HT-29 (cell line): ENCODE results near the gene MIPOL1. TPM values are rescaled to one million over a fixed set of nuclear protein-coding genes. Genes with fewer than 3 reads are reported as not detected.
A peak's percentile ranks its signal among the peaks of the same experiment; 100 is the strongest.
"Not testable (repeated sequence)": the region's sequence is repeated elsewhere in the genome, so short reads cannot be mapped to it uniquely, and the experiment has no call there.

Experiments
- DNase-seq: peaks from one replicate; pipeline ENCODE4 v3.0.0-alpha.2; 2015; ENCODE audit warnings: low spot score
- total RNA-seq: library from RNA; depleted of rRNA; stranded (reverse); fragments of >200 nt; shearing (Covaris generic); gene quantifications from 2 replicates; pipeline ENCODE4 v1.2.3, GENCODE V29; 2014

Gene MIPOL1
- total RNA-seq, 1 experiment from 2014 or later = 0.51 TPM

DNA sequence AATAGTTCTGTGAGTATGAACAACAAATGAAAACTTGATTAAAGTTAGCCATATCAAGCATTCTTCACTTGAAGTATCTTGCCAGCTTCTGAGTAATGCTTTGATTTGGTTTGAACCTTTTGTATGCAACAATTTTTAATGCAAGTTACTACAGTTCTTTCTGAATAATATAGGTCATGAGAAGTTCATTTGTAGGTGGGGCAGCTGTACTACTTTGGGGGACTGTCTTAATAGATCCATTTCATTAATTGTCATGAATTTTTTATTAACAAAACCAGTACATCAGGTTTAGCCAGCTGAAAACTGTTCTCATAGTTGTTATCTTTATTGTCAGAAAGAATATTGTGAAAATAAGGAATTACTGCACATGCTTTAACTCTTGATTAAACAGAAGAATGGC lies 254.6 kb downstream of the MIPOL1 start:
- peak; percentile 48 for DNase-seq

DNA sequence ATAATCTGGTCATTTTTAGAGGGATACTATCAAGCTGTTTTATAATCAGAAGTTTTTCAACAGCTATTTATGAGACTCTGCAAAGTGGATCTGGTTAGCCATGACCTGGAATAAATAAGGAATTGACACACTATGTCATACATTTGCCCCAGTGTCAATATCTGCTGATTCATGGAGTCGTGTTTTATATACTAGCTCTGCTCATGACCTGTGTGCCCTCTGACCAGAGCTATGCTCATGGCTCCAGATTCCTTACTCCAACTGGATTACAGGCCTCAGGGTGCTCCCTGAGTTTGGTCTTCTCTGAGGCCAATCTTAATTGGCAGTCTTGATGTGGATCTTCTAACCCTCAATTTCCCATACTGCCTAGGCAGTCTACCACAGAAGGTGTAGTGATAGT lies 256.2 kb downstream of the MIPOL1 start:
- no peak for DNase-seq

DNA sequence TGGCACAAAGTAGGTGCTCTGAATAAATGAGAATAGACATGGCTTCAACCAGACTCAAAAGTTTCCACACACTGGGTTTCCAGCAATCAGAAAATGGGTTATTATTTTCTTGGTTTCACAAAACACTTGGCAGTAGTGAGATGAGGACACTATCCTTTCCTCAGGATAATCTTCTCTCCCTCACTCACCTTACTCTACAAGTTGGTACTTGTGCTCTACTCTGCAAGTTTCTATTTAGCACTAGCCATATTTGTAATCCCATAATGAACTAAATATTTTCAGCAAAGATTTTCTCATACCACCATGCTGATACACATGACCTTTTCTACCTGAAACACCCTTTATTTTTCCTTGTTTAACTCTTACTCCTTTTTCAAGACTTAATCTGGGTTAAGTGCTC lies 259.6 kb downstream of the MIPOL1 start:
- no peak for DNase-seq

DNA sequence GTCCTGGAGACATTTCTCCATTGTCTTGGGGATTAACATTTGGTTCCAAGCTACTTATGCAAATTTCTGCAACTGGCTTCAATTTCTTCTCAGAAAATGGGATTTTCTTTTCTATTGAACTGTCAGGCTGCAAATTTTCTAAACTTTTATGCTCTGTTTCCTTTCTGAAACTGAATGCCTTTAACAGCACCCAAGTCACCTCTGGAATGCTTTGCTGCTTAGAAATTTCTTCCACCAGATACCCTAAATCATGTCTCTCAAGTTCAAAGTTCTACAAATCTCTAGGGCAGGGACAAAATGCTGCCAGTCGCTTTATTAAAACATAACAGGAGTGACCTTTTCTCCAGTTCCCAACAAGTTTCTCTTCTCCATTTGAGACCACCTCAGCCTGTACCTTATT lies 264.7 kb downstream of the MIPOL1 start:
- not testable (repeated sequence) for DNase-seq

DNA sequence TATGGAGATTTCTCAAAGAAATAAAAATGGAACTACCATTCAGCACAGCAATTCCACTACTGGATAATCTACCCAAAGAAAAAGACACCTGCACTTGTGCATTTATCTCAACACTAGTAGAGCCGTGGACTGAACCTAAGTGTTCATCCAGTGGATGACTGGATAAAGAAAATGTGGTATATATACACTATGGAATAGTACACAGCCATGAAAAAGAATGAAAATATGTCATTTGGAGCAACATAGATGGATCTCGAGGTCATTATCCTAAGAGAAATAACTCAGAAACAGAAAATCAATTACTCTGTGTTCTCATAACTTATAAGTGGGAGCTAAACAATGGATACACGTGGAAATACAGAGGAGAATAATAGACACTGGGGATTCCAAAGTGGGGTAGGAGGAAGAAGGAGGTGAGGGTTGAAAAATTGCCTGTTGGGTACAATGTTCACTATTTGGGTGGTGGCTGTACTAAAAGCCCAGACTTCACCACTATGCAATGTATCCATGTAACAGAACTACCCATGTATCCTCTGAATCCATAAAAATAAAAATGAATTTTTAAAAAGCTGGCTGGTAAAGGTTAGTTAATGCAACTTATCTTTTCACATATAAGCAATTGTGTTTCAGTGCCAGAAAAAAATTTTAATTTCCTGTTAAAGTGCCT lies 266.6 kb downstream of the MIPOL1 start:
- DNase-seq = no peak

- DNase-seq = peak; percentile 56
Observed at GRCh38 chr14:37466003-37466622, 268.4 kb downstream of the MIPOL1 start.

DNA sequence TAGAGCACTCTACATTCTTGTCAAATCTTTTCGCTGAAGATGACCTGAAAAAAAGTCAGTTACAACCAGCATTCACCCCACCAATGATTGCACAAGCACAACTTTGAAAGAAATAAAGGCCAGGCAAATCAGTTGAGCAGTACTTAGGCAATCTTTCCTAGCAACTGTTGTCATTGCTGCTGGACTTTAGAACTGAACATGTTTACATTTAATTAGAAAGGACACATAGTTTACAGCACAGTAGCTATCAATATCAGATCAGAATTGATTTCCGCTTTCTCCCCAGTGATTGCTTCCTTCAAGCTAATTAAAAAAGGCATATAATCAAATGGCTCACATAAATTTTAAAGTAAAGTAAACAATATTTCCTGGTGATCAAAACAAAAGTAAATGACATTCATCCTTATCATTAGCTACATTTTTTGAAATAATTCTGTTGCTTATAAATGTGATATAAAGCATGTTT lies 268.9 kb downstream of the MIPOL1 start:
- peak; percentile 76 for DNase-seq

DNA sequence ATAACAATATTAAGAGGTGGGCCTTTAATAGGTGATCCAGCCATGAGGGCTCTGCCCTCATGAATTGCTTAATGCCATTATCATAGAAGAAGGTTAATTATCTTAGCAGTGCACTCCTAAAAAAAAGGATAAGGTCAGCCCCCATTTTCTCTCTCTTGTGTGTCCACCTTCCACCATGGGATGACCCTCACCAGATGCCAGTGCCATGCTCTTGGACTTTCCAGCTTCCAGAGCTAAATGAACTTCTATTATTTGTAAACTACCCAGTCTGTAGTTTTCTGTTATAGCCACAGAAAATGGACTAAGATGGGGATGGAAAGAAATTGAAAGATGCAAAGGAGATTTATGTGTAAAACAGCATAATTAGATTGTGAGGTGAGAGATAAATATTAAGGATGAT lies 271.9 kb downstream of the MIPOL1 start:
- no peak for DNase-seq

- DNase-seq = no peak
Observed at GRCh38 chr14:37470251-37470650, 272.5 kb downstream of the MIPOL1 start.

DNA sequence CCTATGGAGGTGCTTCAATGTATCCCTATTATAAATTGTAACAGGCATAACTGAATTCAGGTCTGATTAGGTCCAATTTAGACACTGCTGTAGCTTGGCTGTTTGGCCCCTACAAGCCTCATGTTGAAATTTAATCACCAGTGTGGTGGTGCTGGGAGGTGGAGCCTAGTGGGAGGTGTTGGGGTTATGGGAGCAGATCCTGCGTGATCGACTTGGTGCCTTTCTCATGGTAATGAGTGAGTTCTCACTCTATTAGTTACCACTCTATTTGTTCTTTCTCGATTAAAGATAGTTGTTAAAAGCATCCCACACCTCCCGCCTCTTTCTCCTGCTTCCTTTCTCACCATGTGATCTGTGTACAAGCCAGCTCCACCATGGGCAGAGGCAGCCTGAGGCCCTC lies 275.2 kb downstream of the MIPOL1 start:
- no peak for DNase-seq

DNA sequence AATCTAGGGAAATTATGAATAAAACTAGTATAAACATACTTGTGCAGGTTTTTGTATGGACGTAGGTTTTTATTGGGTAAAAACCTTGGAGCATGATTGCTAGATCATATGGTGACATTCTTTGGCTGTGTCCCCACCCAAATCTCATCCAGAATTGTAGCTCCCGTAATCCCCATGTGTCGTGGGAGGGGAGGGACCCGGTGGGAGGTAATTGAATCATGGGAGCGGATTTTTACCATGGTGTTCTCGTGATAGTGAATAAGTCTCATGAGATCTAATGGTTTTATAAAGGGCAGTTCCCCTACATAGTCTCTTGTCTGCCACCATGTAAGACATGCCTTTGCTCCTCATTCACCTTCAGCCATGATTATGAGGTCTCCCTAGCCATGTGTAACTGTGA lies 276.5 kb downstream of the MIPOL1 start:
- DNase-seq = no peak

- DNase-seq = no peak
Observed at GRCh38 chr14:37480446-37481290, 282.9 kb downstream of the MIPOL1 start.

DNA sequence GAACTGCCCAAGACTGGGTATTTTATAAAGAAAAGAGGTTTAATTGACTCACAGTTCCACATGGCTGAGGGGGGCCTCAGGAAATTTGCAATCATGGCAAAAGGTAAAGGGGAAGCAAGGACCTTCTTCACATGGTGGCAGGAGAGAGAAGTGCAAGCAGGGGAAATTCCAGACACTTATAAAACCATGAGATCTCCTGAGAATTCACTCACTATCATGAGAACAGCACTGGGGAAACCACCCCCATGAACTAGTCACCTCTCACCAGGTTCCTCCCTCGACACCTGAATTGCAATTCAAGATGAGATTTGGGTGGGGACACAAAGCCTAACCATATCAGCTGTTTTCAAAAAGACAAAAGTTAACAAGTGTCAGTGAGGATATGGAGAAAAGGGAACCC lies 284.7 kb downstream of the MIPOL1 start:
- no peak for DNase-seq

DNA sequence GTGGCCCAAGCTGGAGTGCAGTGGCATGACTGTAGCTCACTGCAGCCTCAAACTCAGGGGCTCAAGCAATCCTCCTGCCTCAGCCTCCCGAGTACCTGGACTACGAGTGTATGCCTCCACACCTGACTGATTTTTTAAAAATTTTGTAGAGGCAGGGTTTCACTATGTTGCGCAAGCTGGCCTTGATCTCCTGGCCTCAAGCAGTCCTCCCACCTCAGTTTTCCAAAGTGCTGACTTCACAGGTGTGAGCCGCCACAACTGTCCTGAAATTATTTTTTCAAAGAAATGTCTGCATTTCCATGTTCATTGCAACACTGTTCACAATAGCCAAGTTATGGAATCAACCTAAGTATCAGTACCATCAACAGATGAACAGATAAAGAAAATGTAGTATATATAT lies 285.9 kb downstream of the MIPOL1 start:
- no peak for DNase-seq

DNA sequence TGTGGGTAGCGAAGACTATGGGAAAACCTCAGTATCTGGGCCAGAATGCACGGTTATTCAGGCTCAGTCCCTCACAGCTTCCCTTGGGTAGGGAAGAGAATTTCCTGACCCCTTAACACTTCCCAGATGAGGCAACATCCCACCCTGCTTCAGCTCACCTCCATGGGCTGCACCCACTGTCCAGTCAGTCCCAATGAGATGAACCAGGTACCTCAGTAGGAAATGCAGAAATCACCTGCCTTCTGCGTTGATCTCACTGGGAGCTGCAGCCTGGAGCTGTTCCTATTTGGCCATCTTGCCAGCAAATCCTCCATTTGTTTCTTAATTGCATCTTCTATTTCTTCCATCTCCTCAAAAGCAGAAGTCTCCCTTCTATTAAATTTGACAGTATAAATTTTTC lies 292.9 kb downstream of the MIPOL1 start:
- DNase-seq = no peak

DNA sequence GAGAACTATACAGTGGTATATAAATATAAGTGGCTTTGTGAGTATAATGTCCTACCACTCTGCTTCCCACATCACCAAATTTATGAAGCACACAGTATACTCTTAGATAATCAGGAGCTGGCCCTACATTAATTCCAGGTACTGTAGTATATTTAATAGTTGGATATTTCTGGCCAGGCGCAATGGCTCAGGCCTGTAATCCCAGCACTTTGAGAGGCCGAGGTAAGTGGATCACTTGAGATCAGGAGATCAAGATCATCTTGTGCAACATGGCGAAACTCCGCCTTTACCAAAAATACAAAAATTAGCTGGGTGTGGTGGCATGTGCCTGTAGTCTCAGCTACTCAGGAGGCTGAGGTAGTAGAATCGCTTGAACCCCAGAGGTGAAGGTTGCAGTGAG lies 293.3 kb downstream of the MIPOL1 start:
- no peak for DNase-seq

DNA sequence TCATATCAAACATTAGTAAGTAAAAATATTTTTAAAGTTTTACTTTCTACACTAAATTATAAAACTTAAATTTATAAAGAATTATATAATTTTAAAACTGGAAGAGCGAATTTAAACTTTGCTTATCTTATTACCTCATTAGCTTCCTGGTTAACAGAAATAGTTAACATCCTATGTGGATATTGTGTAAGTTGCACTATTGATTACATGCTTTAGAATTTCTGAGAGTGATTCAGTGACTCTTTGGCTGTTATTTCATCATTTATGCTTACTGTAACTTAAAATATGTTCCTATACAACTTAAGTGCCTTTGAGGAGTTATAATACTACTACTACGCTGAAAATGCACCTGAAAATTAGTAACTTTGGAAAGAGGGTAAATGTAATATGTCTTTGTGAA lies 295.9 kb downstream of the MIPOL1 start:
- DNase-seq = no peak

DNA sequence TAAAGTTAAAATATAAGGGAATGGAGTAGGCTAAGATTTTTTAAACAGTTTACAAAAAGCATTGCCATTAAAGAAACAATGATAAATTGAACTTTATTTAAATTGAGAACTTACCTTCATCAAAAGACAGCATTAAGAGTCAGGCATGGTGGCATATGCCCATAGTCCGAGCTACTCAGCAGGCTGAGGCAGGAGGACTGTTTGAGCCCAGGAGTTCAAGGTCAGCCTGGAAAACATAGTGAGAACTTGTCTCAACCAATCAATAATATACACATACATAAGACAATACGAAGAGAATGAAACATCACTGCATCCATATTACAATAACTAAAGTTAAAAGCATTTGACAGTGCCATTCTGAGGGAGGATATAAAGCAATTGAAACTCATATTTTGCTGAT lies 299.7 kb downstream of the MIPOL1 start:
- DNase-seq = no peak

- no peak for DNase-seq
Observed at GRCh38 chr14:37501877-37502276, 304.1 kb downstream of the MIPOL1 start.

GRCh38 chr14:37508503-37508902 lies 310.8 kb downstream of the MIPOL1 start:
- no peak for DNase-seq

DNA sequence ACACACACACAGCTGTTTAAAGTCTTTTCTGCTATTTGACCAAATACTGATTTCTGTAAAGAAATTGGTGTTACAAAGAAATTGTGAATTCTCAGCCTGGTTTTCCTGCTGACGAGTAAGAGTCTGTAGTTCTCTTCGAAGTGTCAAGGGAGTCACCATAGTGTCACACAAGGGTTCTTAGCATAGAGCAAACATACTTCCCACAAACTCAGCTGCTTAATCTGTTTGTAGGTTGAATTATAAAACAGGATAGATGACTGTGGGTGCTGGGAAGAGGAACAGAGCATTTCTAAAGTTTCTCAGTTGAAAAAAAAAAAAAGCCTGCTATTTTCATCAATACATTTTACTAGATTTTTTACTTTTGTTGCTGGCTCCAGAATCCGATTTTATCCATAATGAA lies 314.4 kb downstream of the MIPOL1 start:
- DNase-seq = no peak

GRCh38 chr14:37515771-37516170 lies 318.0 kb downstream of the MIPOL1 start:
- no peak for DNase-seq

DNA sequence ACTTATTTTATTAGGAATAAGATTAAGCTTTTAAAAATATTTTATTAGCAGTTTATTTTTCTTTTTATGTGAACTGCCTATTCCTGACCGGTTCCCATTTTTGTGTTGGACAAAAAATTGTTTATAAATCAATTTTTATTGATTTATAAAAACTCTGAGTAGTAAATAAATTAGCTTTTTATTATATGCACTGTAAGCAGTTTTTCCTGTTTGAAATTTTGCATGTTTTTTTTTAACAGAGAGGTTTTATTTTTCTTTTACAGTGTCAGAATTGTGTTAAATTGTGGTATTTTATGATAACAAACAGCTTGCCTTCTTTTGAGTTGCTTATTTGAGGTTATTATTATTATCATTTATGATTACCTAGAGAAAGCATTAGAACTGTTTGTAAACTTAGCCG lies 329.3 kb downstream of the MIPOL1 start:
- no peak for DNase-seq
